8988T (cell line): ENCODE results near the gene GTPBP6.
"Not testable (repeated sequence)": the region's sequence is repeated elsewhere in the genome, so short reads cannot be mapped to it uniquely, and the experiment has no call there.

Experiments
- DNase-seq: peaks from one replicate; pipeline ENCODE4 v3.0.0; 2011

Gene GTPBP6

GRCh38 chrX:314781-315595, 3.6 kb downstream of the GTPBP6 start:
- no peak for DNase-seq

GRCh38 chrX:314049-314448, 4.5 kb downstream of the GTPBP6 start:
- no peak for DNase-seq

- DNase-seq = no peak
Measured at GRCh38 chrX:313546-313945, 5.0 kb downstream of the GTPBP6 start.

- DNase-seq = no peak
Measured at GRCh38 chrX:312621-313331, 5.8 kb downstream of the GTPBP6 start.

DNA sequence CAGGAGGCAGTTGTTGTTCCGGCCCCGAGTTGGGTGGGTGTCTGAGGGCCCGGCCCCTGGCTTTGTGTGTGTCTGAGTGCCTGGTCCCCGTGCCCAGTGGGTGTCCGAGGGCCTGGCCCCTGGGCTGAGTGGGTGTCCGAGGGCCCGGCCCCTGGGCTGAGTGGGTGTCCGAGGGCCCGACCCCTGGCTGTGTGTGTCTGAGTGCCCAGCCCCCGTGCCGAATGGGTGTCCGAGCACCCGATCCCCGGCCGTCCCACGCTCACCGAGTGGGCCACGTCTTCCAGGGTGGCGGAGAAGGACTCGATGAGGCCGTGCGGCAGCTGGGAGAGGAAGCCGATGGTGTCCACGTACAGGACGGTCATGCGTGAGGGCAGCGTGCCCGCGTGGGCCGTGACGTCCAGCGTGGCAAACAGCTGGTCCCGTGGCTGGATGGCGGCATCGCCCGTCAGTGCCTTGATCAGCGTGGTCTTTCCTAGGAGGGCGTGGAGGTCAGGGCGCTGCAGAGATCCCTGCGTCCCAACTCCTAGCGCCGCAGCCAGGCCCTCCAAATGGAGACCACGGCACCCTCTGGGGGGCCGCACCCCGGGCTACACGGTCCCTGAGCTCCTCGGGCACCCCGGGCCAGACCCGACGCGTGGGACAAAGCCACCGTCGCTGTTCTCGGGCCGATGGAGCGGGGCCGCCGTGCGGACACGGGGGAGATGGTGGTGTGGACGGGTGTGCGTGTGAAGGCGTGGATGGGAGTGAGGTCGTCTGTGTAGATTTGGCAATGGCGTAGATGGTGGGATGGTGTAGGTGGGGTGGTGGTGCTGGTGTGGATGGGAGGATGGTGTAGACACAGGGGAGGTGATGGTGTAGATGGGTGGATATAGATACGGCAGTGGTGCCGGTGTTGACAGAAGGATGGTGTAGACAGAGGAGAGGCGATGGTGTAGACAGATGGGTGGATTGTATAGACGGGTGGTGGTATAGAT, 7.2 kb downstream of the GTPBP6 start:
- no peak for DNase-seq

- DNase-seq = no peak
Measured at GRCh38 chrX:310621-311155, 7.9 kb downstream of the GTPBP6 start.

DNA sequence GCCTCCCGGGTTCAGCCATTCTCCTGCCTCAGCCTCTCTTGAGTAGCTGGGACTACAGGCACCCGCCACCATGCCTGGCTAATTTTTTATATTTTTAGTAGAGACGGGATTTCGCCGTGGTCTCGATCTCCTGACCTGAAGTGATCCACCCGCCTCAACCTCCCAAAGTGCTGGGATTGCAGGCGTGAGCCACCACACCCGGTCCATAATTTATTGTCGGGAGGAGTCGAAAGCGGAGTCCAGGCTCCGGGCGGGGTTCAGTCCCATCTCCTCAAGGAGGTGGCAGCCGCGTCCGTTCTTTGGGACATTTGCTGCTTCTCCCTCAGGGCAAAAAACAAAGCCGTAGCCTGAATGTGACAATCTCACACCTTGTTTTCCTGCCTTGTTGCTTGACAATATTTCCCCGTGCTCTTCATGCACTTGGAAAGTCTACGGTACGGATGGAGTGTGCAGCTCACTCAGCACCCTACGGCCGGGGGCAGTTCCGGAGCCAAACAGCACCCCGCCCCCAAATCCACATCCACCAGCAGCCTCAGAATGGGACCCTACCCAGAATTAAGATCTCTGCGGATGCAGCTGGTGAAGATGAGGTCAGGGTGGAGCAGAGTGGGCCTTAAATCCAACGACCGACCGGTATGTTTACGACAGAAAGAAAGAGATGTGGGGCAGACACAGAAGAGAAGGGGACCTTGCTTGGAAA, 9.6 kb downstream of the GTPBP6 start:
- no peak for DNase-seq

- no peak for DNase-seq
Measured at GRCh38 chrX:307261-308111, 11.1 kb downstream of the GTPBP6 start.

GRCh38 chrX:306614-307251, 11.9 kb downstream of the GTPBP6 start:
- not testable (repeated sequence) for DNase-seq

DNA sequence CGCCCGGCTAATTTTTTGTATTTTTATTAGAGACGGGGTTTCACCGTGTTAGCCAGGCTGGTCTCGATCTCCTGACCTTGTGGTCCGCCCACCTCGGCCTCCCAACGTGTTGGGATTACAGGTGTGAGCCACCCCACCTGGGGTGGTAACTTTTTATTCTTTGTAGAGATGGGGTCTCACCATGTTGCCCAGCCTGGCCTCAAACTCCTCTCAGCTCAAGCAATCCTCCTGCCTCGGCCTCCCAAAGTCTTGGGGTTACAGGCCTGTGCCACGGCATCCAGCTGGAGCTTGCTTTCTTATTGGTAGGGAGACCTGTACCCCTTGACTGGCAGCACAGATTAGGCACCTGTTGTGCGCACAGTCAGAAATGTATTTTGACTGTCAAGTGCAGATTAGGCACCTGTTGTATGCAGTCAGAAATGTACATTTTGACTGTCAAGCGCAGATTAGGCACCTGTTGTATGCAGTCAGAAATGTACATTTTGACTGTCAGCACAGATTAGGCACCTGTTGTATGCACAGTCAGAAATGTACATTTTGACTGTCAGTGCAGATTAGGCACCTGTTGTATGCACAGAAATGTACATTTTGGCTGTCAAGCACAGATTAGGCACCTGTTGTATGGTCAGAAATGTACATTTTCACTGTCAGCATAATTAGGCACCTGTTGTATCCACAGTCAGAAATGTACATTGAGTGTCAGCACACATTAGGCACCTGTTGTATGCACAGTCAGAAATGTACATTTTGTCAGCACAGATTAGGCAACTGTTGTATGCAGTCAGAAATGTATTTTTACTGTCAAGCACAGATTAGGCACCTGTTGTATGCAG, 12.6 kb downstream of the GTPBP6 start:
- not testable (repeated sequence) for DNase-seq

DNA sequence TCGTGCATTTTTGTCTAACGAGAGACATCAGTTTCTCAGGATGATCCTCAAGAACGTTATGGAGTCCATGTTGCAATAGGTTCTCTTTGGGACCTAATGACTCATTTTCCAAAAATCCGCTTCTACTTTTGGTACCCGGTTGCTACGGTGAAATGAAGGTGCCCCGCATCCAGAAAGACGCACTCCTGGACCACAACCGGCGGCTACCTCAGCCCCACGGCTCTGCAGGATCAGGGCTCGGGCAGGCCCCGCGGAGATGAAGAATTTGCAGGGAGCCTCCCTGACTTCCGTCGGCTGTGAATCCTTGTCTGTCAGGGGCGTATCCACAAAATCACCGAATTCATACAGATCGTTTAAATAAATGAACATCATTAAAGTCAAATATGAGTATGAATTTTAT, 15.6 kb downstream of the GTPBP6 start:
- DNase-seq = no peak

- DNase-seq = no peak
Measured at GRCh38 chrX:300334-300733, 18.3 kb downstream of the GTPBP6 start.

- DNase-seq = no peak
Measured at GRCh38 chrX:298993-299392, 19.6 kb downstream of the GTPBP6 start.

DNA sequence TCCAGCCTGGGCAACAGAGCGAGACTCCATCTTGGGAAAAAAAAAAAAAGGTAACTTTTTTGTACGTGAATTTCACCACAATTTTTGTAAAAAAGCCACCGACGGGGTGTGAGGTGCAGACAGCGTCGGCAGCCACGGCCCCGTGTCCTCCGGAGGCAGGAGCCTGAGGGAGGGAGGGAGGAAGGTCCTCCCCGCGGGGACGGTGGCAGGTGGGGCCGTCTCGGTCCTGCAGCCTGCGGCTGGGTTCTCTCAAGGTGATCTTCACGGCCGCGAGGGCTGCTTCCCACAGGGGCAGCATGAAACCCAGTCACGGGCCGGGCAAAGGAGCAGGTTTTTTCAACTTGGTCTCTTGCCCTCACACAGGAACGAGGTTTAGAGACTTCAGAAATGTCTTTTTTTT, 23.5 kb downstream of the GTPBP6 start:
- no peak for DNase-seq

GRCh38 chrX:292900-293897, 25.4 kb downstream of the GTPBP6 start:
- no peak for DNase-seq

GRCh38 chrX:291411-291901, 27.1 kb downstream of the GTPBP6 start:
- no peak for DNase-seq

GRCh38 chrX:290476-291166, 28.0 kb downstream of the GTPBP6 start:
- DNase-seq = no peak

DNA sequence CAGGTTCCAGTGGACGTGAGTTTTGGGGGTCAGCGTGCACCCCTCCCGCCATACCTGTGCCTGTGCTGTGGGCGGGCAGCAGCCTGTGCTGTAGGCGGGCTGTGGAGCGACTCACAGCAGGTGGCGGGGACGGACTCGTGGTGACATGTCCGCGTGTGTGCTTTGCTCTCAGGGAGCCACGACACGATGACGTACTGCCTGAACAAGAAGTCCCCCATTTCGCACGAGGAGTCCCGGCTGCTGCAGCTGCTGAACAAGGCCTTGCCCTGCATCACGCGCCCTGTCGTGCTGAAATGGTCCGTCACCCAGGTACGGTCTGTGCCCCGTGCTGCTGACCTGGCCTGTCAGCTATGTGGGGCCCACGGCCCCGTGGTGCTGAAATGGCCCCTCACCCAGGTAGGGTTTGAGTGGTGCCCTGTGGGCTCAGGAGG, 30.0 kb downstream of the GTPBP6 start:
- no peak for DNase-seq
